GM23338 (cell line): Measurements from ENCODE around the gene HFE. TPM values are rescaled to one million over a fixed set of nuclear protein-coding genes. Genes with fewer than 3 reads are reported as not detected.

Experiments
- ATAC-seq: fragments of 200-7000 bp; cut with Tn5 transposase; 3 replicates; pipeline ENCODE4 v1.9.1; 2020
- DNase-seq: peaks from one replicate; pipeline ENCODE4 v3.0.0-alpha.2; 2015; ENCODE audit warnings: low spot score
- H2AFZ ChIP-seq: fragments of 200-600 bp; sonication (generic); 2 replicates; pipeline ENCODE4 v1.8.0; 2016; ENCODE audit warnings: antibody characterized with exemption, mild to moderate bottlenecking, moderate library complexity
- H3F3A ChIP-seq: fragments of 200-600 bp; sonication (generic); replicated peaks from 2 replicates; pipeline ENCODE4 v1.8.0; 2017; ENCODE audit warnings: antibody characterized with exemption, mixed run types, low read depth
- H3K27ac ChIP-seq: fragments of 200-600 bp; sonication (generic); 2 replicates; pipeline ENCODE4 v1.6.1; 2016; ENCODE audit warnings: low read depth
- H3K27me3 ChIP-seq: fragments of 200-600 bp; sonication (generic); 2 replicates; pipeline ENCODE4 v1.8.0; 2016; ENCODE audit warnings: mild to moderate bottlenecking, mixed run types, moderate library complexity; ENCODE audit not compliant: insufficient read depth
- H3K36me3 ChIP-seq: fragments of 200-600 bp; sonication (generic); 2 replicates; pipeline ENCODE4 v1.8.0; 2016; ENCODE audit warnings: mild to moderate bottlenecking; ENCODE audit not compliant: insufficient read depth
- H3K4me1 ChIP-seq: fragments of 200-600 bp; sonication (generic); 2 replicates; pipeline ENCODE4 v1.8.0; 2016; ENCODE audit warnings: mild to moderate bottlenecking, moderate library complexity; ENCODE audit not compliant: insufficient read depth
- H3K4me2 ChIP-seq: fragments of 200-600 bp; sonication (generic); 2 replicates; pipeline ENCODE4 v1.7.1; 2017; ENCODE audit warnings: mixed run types
- H3K4me3 ChIP-seq: fragments of 200-600 bp; sonication (generic); 2 replicates; pipeline ENCODE4 v1.6.1; 2016; ENCODE audit warnings: mixed run types
- H3K79me2 ChIP-seq: fragments of 200-600 bp; sonication (generic); replicated peaks from 2 replicates; pipeline ENCODE4 v1.8.0; 2017; ENCODE audit warnings: mild to moderate bottlenecking; ENCODE audit not compliant: insufficient read depth
- H3K9me2 ChIP-seq: fragments of 200-600 bp; sonication (generic); 2 replicates; pipeline ENCODE4 v1.8.0; 2017; ENCODE audit not compliant: insufficient read depth
- H4K20me1 ChIP-seq: fragments of 200-600 bp; sonication (generic); replicated peaks from 2 replicates; pipeline ENCODE4 v1.8.0; 2017; ENCODE audit warnings: mild to moderate bottlenecking; ENCODE audit not compliant: insufficient read depth
- H3K27ac Mint-ChIP-seq: 2 replicates; pipeline ENCODE4 v1.8.0; 2020; ENCODE audit warnings: inconsistent platforms, mild to moderate bottlenecking, moderate library complexity, mixed read lengths
- H3K27me3 Mint-ChIP-seq: 3 replicates; pipeline ENCODE4 v1.8.0; 2022; ENCODE audit warnings: low read depth, mild to moderate bottlenecking, moderate library complexity, mixed read lengths, inconsistent platforms; ENCODE audit not compliant: insufficient read depth, poor library complexity
- H3K36me3 Mint-ChIP-seq: 3 replicates; pipeline ENCODE4 v1.8.0; 2021; ENCODE audit warnings: low read depth, mild to moderate bottlenecking, inconsistent platforms, moderate library complexity, mixed read lengths
- H3K4me1 Mint-ChIP-seq: 3 replicates; pipeline ENCODE4 v1.8.0; 2020; ENCODE audit warnings: mild to moderate bottlenecking, inconsistent platforms, mixed read lengths
- H3K4me3 Mint-ChIP-seq: 3 replicates; pipeline ENCODE4 v1.8.0; 2021; ENCODE audit warnings: moderate library complexity, mild to moderate bottlenecking, inconsistent platforms, mixed read lengths
- H3K9me3 Mint-ChIP-seq: 3 replicates; pipeline ENCODE4 v1.8.0; 2020; ENCODE audit warnings: moderate library complexity, mild to moderate bottlenecking, inconsistent platforms, mixed read lengths
- CREB1 ChIP-seq: fragments of 250-450 bp; sonication (Bioruptor Pico); IDR thresholded peaks from 2 replicates; pipeline ENCODE4 v1.5.0; 2020; ENCODE audit warnings: low read depth, mild to moderate bottlenecking, moderate library complexity
- CTCF ChIP-seq, 2 experiments: fragments of 200-600 bp in 1 of 2; sonication (generic) in 1 of 2; conservative IDR thresholded peaks; 2 replicates each; pipeline versions ENCODE4 v1.5.1 to v1.6.1; 2016 to 2017; ENCODE audit warnings: antibody characterized with exemption in 2 of 2, low read depth in 2 of 2, mild to moderate bottlenecking in 2 of 2, moderate library complexity in 1 of 2
- ETS1 ChIP-seq: IDR thresholded peaks from 2 replicates; pipeline ENCODE4 v1.6.1; 2016; ENCODE audit warnings: antibody characterized with exemption
- EZH2 ChIP-seq: fragments of 200-600 bp; sonication (generic); IDR thresholded peaks from one replicate; pipeline ENCODE4 v1.8.0; 2017; ENCODE audit warnings: antibody characterized with exemption, mild to moderate bottlenecking, low read depth; ENCODE audit not compliant: unreplicated experiment
- EZH2phosphoT487 ChIP-seq: fragments of 200-600 bp; sonication (generic); IDR thresholded peaks from one replicate; pipeline ENCODE4 v1.8.1; 2018; ENCODE audit warnings: antibody characterized with exemption; ENCODE audit not compliant: unreplicated experiment
- JUNB ChIP-seq: IDR thresholded peaks from one replicate; pipeline ENCODE4 v1.6.1; 2016; ENCODE audit warnings: antibody characterized with exemption; ENCODE audit not compliant: unreplicated experiment
- NANOG ChIP-seq: IDR thresholded peaks from 2 replicates; pipeline ENCODE4 v1.6.1; 2016; ENCODE audit warnings: antibody characterized with exemption, borderline replicate concordance
- POLR2AphosphoS5 ChIP-seq: IDR thresholded peaks from 2 replicates; pipeline ENCODE4 v1.6.1; 2016; ENCODE audit warnings: antibody characterized with exemption, low read depth
- STAT1 ChIP-seq: IDR thresholded peaks from one replicate; pipeline ENCODE4 v1.6.1; 2016; ENCODE audit warnings: antibody characterized with exemption; ENCODE audit not compliant: unreplicated experiment
- ZNF114 ChIP-seq: fragments of 250-450 bp; sonication (Bioruptor Pico); IDR thresholded peaks from 2 replicates; pipeline ENCODE4 v1.5.0; 2020; ENCODE audit warnings: mild to moderate bottlenecking, moderate library complexity
- ZNF331 ChIP-seq: fragments of 250-450 bp; sonication (Bioruptor Pico); IDR thresholded peaks from 2 replicates; pipeline ENCODE4 v1.5.0; 2020; ENCODE audit warnings: low read depth, mild to moderate bottlenecking, moderate library complexity
- ZNF462 ChIP-seq: fragments of 250-450 bp; sonication (Bioruptor Pico); IDR thresholded peaks from 2 replicates; pipeline ENCODE4 v1.5.0; 2020; ENCODE audit warnings: mild to moderate bottlenecking, moderate library complexity
- polyA plus RNA-seq: library from polyadenylated mRNA; unstranded; fragments of >200 nt; fragmentation: Nextera tagmentation; extraction: Ambion mirVana; gene quantifications from 2 replicates; pipeline ENCODE4 v1.2.1, GENCODE V29; 2016
- total RNA-seq: library from RNA; depleted of rRNA; stranded (reverse); fragments of >200 nt; shearing (Covaris generic); gene quantifications from 2 replicates; pipeline ENCODE4 v1.2.3, GENCODE V29; 2014
- TF ChIP-seq, protein P1 (sequence below): IDR thresholded peaks from one replicate; pipeline ENCODE4 v1.6.1; 2018; ENCODE audit warnings: antibody characterized with exemption; ENCODE audit not compliant: unreplicated experiment

HFE gene
- total and polyA plus RNA-seq, 2 experiments from 2014 or later, result 0.53 to 0.63 TPM

GRCh38 chr6:26122793-26123674 lies 35.8 kb downstream of the HFE start:
- Mint-ChIP-seq H3K4me1 (peaks cover 26% of the 10 kb centered on the region), H3K9me3 (peaks cover 16% of the 10 kb centered on the region), H3K36me3 (peaks cover 39% of the 10 kb centered on the region), H3K27me3 (peaks cover 32% of the 10 kb centered on the region), H3K4me3 (peak overlapping the region; percentile 100), H3K27ac (peak overlapping the region; percentile 100)
- ATAC-seq, result peak; percentile 58
- Histone ChIP-seq H3K79me2 (peaks cover 39% of the 10 kb centered on the region), H3K4me2 (peak overlapping the region; percentile 77), H3F3A (0 out of 2 replicates have a peak, but pooled peaks cover 6% of the 10 kb centered on the region), H3K27me3 (no peaks in the 10 kb centered on the region), H2AFZ (no peak overlapping the region), H3K4me1 (peaks cover 3% of the 10 kb centered on the region; the same call in 1 of the 2 replicates), H3K9me2 (no peaks in the 10 kb centered on the region), H3K36me3 (no peaks in the 10 kb centered on the region; the same call in 1 of the 2 replicates), H4K20me1 (peaks cover 6% of the 10 kb centered on the region; the same call in 1 of the 2 replicates), H3K4me3 (peak overlapping the region; percentile 61), H3K27ac (peak overlapping the region; percentile 97)
- no peak for TF ChIP-seq ZNF462 (CRISPR knock-in tag)
- TF ChIP-seq NANOG, result no peak
- peak; percentile 83 for TF ChIP-seq CREB1
- TF ChIP-seq CTCF (conservative IDR thresholded peaks at IDR 0.05; ENCODE audit: low read depth in 2 of 2), result no peak
- no peak for TF ChIP-seq EZH2
- no peak for TF ChIP-seq JUNB
- no peak for TF ChIP-seq ZNF114 (CRISPR knock-in tag)
- peak; percentile 37; the same call in 1 of the 2 replicates for TF ChIP-seq ETS1
- TF ChIP-seq EZH2phosphoT487, result no peak
- no peak for TF ChIP-seq STAT1
- TF ChIP-seq POLR2AphosphoS5, result peak; percentile 70; the same call in 1 of the 2 replicates
- peak; percentile 24 for TF ChIP-seq ZNF331 (CRISPR knock-in tag)
- TF ChIP-seq, protein P1, sequence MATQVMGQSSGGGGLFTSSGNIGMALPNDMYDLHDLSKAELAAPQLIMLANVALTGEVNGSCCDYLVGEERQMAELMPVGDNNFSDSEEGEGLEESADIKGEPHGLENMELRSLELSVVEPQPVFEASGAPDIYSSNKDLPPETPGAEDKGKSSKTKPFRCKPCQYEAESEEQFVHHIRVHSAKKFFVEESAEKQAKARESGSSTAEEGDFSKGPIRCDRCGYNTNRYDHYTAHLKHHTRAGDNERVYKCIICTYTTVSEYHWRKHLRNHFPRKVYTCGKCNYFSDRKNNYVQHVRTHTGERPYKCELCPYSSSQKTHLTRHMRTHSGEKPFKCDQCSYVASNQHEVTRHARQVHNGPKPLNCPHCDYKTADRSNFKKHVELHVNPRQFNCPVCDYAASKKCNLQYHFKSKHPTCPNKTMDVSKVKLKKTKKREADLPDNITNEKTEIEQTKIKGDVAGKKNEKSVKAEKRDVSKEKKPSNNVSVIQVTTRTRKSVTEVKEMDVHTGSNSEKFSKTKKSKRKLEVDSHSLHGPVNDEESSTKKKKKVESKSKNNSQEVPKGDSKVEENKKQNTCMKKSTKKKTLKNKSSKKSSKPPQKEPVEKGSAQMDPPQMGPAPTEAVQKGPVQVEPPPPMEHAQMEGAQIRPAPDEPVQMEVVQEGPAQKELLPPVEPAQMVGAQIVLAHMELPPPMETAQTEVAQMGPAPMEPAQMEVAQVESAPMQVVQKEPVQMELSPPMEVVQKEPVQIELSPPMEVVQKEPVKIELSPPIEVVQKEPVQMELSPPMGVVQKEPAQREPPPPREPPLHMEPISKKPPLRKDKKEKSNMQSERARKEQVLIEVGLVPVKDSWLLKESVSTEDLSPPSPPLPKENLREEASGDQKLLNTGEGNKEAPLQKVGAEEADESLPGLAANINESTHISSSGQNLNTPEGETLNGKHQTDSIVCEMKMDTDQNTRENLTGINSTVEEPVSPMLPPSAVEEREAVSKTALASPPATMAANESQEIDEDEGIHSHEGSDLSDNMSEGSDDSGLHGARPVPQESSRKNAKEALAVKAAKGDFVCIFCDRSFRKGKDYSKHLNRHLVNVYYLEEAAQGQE, result no peak
- DNase-seq, result peak; percentile 99
